HEK293 (cell line): ENCODE data around the gene GRIK4.

Experiments
- CTCF ChIA-PET: fragments of 350-600 bp; formaldehyde crosslinking; extraction: SDS; loops from one replicate; lab custom pipeline; 2021; ENCODE audit warnings: antibody characterized with exemption; lab: Yijun Ruan, JAX
- POLR2A ChIA-PET: fragments of 300-600 bp; formaldehyde crosslinking; extraction: SDS; loops from one replicate; lab custom pipeline; 2020; ENCODE audit warnings: antibody characterized with exemption, inconsistent platforms; lab: Yijun Ruan, JAX
- H3K27ac ChIP-seq: fragments of 200-500 bp; sonication (Bioruptor generic); 2 replicates; pipeline ENCODE4 v1.5.1; 2014; ENCODE audit warnings: low read depth, low read length, control low read depth, inconsistent platforms; ENCODE audit errors: extremely low read depth
- H3K36me3 ChIP-seq, 2 experiments: fragments of 200-500 bp in 1 of 2; sonication (Bioruptor generic) in 1 of 2; 1 replicate in 1 of 2; 2 replicates in 1 of 2; pipeline ENCODE4 v1.5.1; 2014 to 2017; ENCODE audit warnings: inconsistent platforms in 2 of 2, low read length in 2 of 2; ENCODE audit not compliant: control insufficient read depth in 2 of 2, insufficient read depth in 1 of 2
- H3K4me1 ChIP-seq: fragments of 200-500 bp; sonication (Bioruptor generic); 2 replicates; pipeline ENCODE4 v1.5.1; 2014; ENCODE audit warnings: mild to moderate bottlenecking, low read length, inconsistent platforms; ENCODE audit not compliant: control insufficient read depth, insufficient read depth
- H3K4me3 ChIP-seq: 2 replicates; pipeline ENCODE4 v1.5.1; 2011; ENCODE audit warnings: low read depth, mild to moderate bottlenecking, control low read depth, low read length, moderate library complexity
- H3K9me3 ChIP-seq: fragments of 200-500 bp; sonication (Bioruptor generic); 2 replicates; pipeline ENCODE4 v1.5.1; 2014; ENCODE audit warnings: low read depth, low read length, inconsistent platforms; ENCODE audit not compliant: control insufficient read depth, insufficient read depth
- BCL11A ChIP-seq: fragments of 450-650 bp; formaldehyde crosslinking; IDR thresholded peaks from 2 replicates; pipeline ENCODE4 v1.5.1; 2016; ENCODE audit warnings: low read depth, missing biosample characterization, missing genetic modification characterization
- FEZF1 ChIP-seq: fragments of 450-650 bp; formaldehyde crosslinking; IDR thresholded peaks from 2 replicates; pipeline ENCODE4 v1.5.1; 2016; ENCODE audit warnings: missing biosample characterization, missing genetic modification characterization
- HOXA7 ChIP-seq: sonication (generic); formaldehyde crosslinking; IDR thresholded peaks from 2 replicates; pipeline ENCODE4 v1.8.1; 2022; ENCODE audit warnings: missing genetic modification reagents, borderline replicate concordance
- HOXD13 ChIP-seq: sonication (generic); formaldehyde crosslinking; IDR thresholded peaks from 2 replicates; pipeline ENCODE4 v1.8.0; 2022; ENCODE audit warnings: missing genetic modification reagents, borderline replicate concordance
- IKZF3 ChIP-seq: fragments of 450-650 bp; IDR thresholded peaks from 2 replicates; pipeline ENCODE4 v1.5.0; 2018; ENCODE audit warnings: missing biosample characterization, mild to moderate bottlenecking, missing genetic modification characterization, moderate library complexity
- KLF8 ChIP-seq: fragments of 450-650 bp; formaldehyde crosslinking; IDR thresholded peaks from 2 replicates; pipeline ENCODE4 v1.5.1; 2016; ENCODE audit warnings: missing biosample characterization, missing genetic modification characterization
- RBAK ChIP-seq: fragments of 450-650 bp; formaldehyde crosslinking; IDR thresholded peaks from 2 replicates; pipeline ENCODE4 v1.5.1; 2016; ENCODE audit warnings: missing biosample characterization, missing genetic modification characterization
- SCRT1 ChIP-seq: fragments of 450-650 bp; formaldehyde crosslinking; IDR thresholded peaks from 2 replicates; pipeline ENCODE4 v1.5.1; 2016; ENCODE audit warnings: missing biosample characterization, missing genetic modification characterization, borderline replicate concordance
- SP2 ChIP-seq: fragments of 450-650 bp; formaldehyde crosslinking; IDR thresholded peaks from 2 replicates; pipeline ENCODE4 v1.5.1; 2016; ENCODE audit warnings: missing biosample characterization, missing genetic modification characterization
- ZFHX2 ChIP-seq: fragments of 450-650 bp; formaldehyde crosslinking; conservative IDR thresholded peaks from 2 replicates; pipeline ENCODE4 v1.5.1; 2016; ENCODE audit warnings: missing biosample characterization, missing genetic modification characterization
- ZNF155 ChIP-seq: fragments of 450-650 bp; formaldehyde crosslinking; IDR thresholded peaks from 2 replicates; pipeline ENCODE4 v1.5.1; 2016; ENCODE audit warnings: missing biosample characterization, missing genetic modification characterization
- ZNF23 ChIP-seq: fragments of 450-650 bp; formaldehyde crosslinking; IDR thresholded peaks from 2 replicates; pipeline ENCODE4 v1.5.1; 2016; ENCODE audit warnings: missing biosample characterization, missing genetic modification characterization, borderline replicate concordance
- ZNF354C ChIP-seq: fragments of 450-650 bp; formaldehyde crosslinking; IDR thresholded peaks from 2 replicates; pipeline ENCODE4 v1.5.1; 2016; ENCODE audit warnings: missing biosample characterization, missing genetic modification characterization, low read depth, borderline replicate concordance
- ZNF514 ChIP-seq: fragments of 450-650 bp; formaldehyde crosslinking; IDR thresholded peaks from 2 replicates; pipeline ENCODE4 v1.5.1; 2016; ENCODE audit warnings: missing biosample characterization, missing genetic modification characterization
- ZNF530 ChIP-seq: fragments of 450-650 bp; formaldehyde crosslinking; IDR thresholded peaks from 2 replicates; pipeline ENCODE4 v1.5.1; 2016; ENCODE audit warnings: low read depth, missing biosample characterization, missing genetic modification characterization
- ZNF626 ChIP-seq: fragments of 450-650 bp; sonication (Bioruptor Pico); formaldehyde crosslinking; IDR thresholded peaks from 2 replicates; pipeline ENCODE4 v1.5.1; 2018; ENCODE audit warnings: missing biosample characterization, missing genetic modification characterization, inconsistent platforms
- ZNF785 ChIP-seq: fragments of 450-650 bp; formaldehyde crosslinking; IDR thresholded peaks from 2 replicates; pipeline ENCODE4 v1.5.1; 2016; ENCODE audit warnings: missing biosample characterization, missing genetic modification characterization
- ZSCAN23 ChIP-seq: fragments of 450-650 bp; formaldehyde crosslinking; IDR thresholded peaks from 2 replicates; pipeline ENCODE4 v1.5.1; 2016; ENCODE audit warnings: missing biosample characterization, missing genetic modification characterization
- TF ChIP-seq, protein P1 (sequence below): fragments of 450-650 bp; formaldehyde crosslinking; conservative IDR thresholded peaks from 2 replicates; pipeline ENCODE4 v1.5.1; 2016; ENCODE audit warnings: low read depth, missing biosample characterization, missing genetic modification characterization
- TF ChIP-seq, protein P2 (sequence below): fragments of 450-650 bp; formaldehyde crosslinking; IDR thresholded peaks from 2 replicates; pipeline ENCODE4 v1.5.1; 2016; ENCODE audit warnings: missing biosample characterization, missing genetic modification characterization, low read depth
- TF ChIP-seq, protein P3 (sequence below): fragments of 450-650 bp; formaldehyde crosslinking; IDR thresholded peaks from 2 replicates; pipeline ENCODE4 v1.5.1; 2016; ENCODE audit warnings: missing biosample characterization, missing genetic modification characterization
- TF ChIP-seq, protein P4 (sequence below): fragments of 450-650 bp; formaldehyde crosslinking; IDR thresholded peaks from 2 replicates; pipeline ENCODE4 v1.5.1; 2016; ENCODE audit warnings: missing biosample characterization, missing genetic modification characterization

GRIK4 gene

DNA sequence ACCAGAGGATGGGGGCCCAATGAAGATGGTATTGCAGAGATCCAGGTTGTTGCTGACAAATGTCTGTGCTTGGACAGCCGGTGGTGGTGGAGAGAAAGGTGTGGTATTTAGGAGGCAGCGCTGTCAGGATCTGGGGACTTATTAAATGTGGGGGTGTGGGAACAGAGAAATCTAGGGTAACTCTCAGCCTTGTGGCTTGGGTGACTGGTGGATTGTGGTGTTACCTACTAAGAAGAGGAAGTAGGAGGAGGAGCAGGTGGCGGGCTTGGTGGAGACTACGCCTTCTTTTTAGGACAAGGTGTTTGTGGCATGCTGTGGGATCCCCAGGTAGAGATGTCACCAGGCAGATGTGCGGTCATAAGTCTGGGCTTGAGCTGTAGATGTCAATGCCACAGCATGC lies 144.0 kb downstream of the GRIK4 start:
- no peak for TF ChIP-seq ZNF530 (tag by site-specific recombination)
- TF ChIP-seq ZNF155, result no peak
- CTCF ChIA-PET, result interaction anchor here (1.3 kb wide), 1 partner anchor 29 kb away, joined by 5 read pairs; no protein-coding TSS in a partner anchor
- POLR2A ChIA-PET, result interaction anchor here (0.6 kb wide), 2 partner anchors 46 to 772 kb away, joined by 3 read pairs; no protein-coding TSS in a partner anchor

DNA sequence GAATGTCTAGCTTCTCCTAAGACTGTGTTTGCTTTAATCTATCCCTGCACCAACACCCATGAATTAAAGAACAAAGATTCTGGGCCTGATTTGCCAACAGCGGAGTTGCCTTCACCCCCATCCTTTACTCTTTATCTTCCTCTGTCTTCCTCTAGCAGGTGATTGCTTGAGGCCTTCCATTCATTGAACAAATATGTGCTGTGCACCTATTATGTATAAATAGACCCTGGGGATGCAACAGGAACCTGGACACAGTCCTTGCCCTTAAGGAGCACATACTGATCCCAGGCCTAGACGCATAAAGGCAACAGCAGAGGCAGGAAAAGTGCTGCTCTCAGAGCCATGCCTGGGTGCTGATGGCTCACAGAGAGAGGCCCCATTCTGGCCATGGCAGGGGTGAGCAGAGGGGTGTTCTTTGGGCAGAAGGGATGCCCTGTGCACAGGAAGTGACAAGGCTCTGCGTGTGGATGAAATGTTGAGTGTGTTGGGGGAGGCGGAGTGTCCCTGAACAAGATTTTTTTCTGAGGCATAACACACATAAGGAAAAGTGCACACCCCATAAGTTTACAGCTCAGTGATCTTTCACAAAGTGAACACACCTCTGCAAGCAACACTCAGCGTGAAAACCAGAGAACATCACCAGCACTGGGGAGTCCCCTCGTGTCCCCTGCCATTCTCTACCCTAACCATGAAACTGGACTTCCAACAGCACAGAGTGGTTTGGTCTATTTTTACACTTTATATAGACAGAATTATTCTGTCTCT lies 145.9 kb downstream of the GRIK4 start:
- no peaks in the 10 kb centered on the region for H3K4me1 ChIP-seq
- no peaks in the 10 kb centered on the region for H3K36me3 ChIP-seq
- no peak overlapping the region for H3K27ac ChIP-seq
- POLR2A ChIA-PET, result no interaction called here
- TF ChIP-seq ZNF785 (no peak), HOXD13 (no peak), RBAK (tag by site-specific recombination) (no peak), ZNF514 (no peak)
- H3K4me3 ChIP-seq, result no peak overlapping the region
- CTCF ChIA-PET, result no interaction called here
- H3K9me3 ChIP-seq, result no peaks in the 10 kb centered on the region

More for the DNA sequence above, 144.0 kb downstream of the GRIK4 start:
- H3K4me3 ChIP-seq, result no peak overlapping the region
- no peak overlapping the region for H3K27ac ChIP-seq
- H3K4me1 ChIP-seq, result no peaks in the 10 kb centered on the region
- no peaks in the 10 kb centered on the region for H3K9me3 ChIP-seq
- no peaks in the 10 kb centered on the region for H3K36me3 ChIP-seq

DNA sequence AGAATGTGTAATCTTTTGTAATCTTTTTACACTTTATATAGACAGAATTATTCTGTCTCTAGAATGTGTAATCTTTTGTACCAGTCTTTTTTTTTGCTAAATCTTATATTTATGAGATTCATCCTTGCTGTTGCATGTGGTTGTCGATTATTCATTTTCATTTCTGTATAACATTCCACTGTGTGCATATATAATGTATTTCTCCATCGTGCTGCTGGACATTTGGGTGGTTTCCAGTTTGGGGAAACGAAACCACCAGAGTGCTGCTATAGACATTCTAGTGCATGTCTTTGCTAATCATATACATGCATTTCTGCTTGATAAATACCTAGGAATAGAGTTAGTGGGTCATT lies 146.5 kb downstream of the GRIK4 start:
- H3K9me3 ChIP-seq, result no peaks in the 10 kb centered on the region
- no peaks in the 10 kb centered on the region for H3K36me3 ChIP-seq
- ChIA-PET POLR2A (no interaction called here), CTCF (interaction anchor here (1.6 kb wide), 1 partner anchor 27 kb away, joined by 9 read pairs; no protein-coding TSS in a partner anchor)
- no peak overlapping the region for H3K27ac ChIP-seq
- H3K4me1 ChIP-seq, result no peaks in the 10 kb centered on the region
- H3K4me3 ChIP-seq, result no peak overlapping the region
- TF ChIP-seq, protein P1, sequence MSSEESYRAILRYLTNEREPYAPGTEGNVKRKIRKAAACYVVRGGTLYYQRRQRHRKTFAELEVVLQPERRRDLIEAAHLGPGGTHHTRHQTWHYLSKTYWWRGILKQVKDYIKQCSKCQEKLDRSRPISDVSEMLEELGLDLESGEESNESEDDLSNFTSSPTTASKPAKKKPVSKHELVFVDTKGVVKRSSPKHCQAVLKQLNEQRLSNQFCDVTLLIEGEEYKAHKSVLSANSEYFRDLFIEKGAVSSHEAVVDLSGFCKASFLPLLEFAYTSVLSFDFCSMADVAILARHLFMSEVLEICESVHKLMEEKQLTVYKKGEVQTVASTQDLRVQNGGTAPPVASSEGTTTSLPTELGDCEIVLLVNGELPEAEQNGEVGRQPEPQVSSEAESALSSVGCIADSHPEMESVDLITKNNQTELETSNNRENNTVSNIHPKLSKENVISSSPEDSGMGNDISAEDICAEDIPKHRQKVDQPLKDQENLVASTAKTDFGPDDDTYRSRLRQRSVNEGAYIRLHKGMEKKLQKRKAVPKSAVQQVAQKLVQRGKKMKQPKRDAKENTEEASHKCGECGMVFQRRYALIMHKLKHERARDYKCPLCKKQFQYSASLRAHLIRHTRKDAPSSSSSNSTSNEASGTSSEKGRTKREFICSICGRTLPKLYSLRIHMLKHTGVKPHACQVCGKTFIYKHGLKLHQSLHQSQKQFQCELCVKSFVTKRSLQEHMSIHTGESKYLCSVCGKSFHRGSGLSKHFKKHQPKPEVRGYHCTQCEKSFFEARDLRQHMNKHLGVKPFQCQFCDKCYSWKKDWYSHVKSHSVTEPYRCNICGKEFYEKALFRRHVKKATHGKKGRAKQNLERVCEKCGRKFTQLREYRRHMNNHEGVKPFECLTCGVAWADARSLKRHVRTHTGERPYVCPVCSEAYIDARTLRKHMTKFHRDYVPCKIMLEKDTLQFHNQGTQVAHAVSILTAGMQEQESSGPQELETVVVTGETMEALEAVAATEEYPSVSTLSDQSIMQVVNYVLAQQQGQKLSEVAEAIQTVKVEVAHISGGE (tag by site-specific recombination), result no peak
- no peak for TF ChIP-seq HOXD13
- TF ChIP-seq ZFHX2, result no peak
- TF ChIP-seq KLF8 (tag by site-specific recombination), result no peak
- TF ChIP-seq FEZF1 (tag by site-specific recombination), result no peak
- TF ChIP-seq BCL11A (tag by site-specific recombination), result no peak
- TF ChIP-seq SCRT1 (tag by site-specific recombination), result no peak
- TF ChIP-seq, protein P2, sequence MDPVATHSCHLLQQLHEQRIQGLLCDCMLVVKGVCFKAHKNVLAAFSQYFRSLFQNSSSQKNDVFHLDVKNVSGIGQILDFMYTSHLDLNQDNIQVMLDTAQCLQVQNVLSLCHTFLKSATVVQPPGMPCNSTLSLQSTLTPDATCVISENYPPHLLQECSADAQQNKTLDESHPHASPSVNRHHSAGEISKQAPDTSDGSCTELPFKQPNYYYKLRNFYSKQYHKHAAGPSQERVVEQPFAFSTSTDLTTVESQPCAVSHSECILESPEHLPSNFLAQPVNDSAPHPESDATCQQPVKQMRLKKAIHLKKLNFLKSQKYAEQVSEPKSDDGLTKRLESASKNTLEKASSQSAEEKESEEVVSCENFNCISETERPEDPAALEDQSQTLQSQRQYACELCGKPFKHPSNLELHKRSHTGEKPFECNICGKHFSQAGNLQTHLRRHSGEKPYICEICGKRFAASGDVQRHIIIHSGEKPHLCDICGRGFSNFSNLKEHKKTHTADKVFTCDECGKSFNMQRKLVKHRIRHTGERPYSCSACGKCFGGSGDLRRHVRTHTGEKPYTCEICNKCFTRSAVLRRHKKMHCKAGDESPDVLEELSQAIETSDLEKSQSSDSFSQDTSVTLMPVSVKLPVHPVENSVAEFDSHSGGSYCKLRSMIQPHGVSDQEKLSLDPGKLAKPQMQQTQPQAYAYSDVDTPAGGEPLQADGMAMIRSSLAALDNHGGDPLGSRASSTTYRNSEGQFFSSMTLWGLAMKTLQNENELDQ (tag by site-specific recombination), result no peak
- TF ChIP-seq ZNF354C (tag by site-specific recombination), result no peak
- TF ChIP-seq ZSCAN23 (tag by site-specific recombination), result no peak
- no peak for TF ChIP-seq ZNF626 (tag by site-specific recombination)
- no peak for TF ChIP-seq IKZF3
- TF ChIP-seq HOXA7 (CRISPR knock-in tag), result no peak
- TF ChIP-seq ZNF23, result no peak
- TF ChIP-seq SP2 (tag by site-specific recombination), result no peak
- no peak for TF ChIP-seq ZNF530 (tag by site-specific recombination)
- TF ChIP-seq, protein P3, sequence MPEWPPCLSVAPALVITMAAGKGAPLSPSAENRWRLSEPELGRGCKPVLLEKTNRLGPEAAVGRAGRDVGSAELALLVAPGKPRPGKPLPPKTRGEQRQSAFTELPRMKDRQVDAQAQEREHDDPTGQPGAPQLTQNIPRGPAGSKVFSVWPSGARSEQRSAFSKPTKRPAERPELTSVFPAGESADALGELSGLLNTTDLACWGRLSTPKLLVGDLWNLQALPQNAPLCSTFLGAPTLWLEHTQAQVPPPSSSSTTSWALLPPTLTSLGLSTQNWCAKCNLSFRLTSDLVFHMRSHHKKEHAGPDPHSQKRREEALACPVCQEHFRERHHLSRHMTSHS, result no peak
- TF ChIP-seq, protein P4, sequence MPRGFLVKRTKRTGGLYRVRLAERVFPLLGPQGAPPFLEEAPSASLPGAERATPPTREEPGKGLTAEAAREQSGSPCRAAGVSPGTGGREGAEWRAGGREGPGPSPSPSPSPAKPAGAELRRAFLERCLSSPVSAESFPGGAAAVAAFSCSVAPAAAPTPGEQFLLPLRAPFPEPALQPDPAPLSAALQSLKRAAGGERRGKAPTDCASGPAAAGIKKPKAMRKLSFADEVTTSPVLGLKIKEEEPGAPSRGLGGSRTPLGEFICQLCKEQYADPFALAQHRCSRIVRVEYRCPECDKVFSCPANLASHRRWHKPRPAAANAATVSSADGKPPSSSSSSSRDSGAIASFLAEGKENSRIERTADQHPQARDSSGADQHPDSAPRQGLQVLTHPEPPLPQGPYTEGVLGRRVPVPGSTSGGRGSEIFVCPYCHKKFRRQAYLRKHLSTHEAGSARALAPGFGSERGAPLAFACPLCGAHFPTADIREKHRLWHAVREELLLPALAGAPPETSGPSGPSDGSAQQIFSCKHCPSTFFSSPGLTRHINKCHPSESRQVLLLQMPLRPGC (tag by site-specific recombination), result no peak
